Lung (tissue), 4 donors: Measurements from ENCODE around the gene SLC39A3. TPM values are rescaled to one million over a fixed set of nuclear protein-coding genes. Genes with fewer than 3 reads are reported as not detected.

Source experiments
- polyA plus RNA-seq, 2 donors: library from polyadenylated mRNA; stranded (reverse); fragments of 200-250 nt; gene quantifications; one replicate each; pipeline ENCODE4 v1.2.1, GENCODE V29; 2013
- total RNA-seq, 2 donors: library from RNA; depleted of rRNA in 1 of 2; stranded (reverse); fragments of >200 nt in 1 of 2; gene quantifications; one replicate each; pipeline ENCODE4 v1.2.1, GENCODE V29; 2014 to 2021
- donor health status: Bipolar disorder and iron deficiency.
- donor health status: healthy.
- donor health status: DM: yes; HTN: yes; CAD: no.

The SLC39A3 gene
- total and polyA plus RNA-seq, 4 donors = 17.7 to 51.2 (median 42.0) TPM

Other genes starting within 250 kb of the SLC39A3 start
- gene GNG7, start 37.3 kb downstream of the SLC39A3 start, total RNA-seq = 1 to 10 TPM; 2.4 to 4.5 TPM
- 1 to 10 TPM; 1.6 to 3.1 TPM for gene GNG7, start 37.3 kb downstream of the SLC39A3 start, polyA plus RNA-seq
- gene DIRAS1, start 18.6 kb downstream of the SLC39A3 start, total RNA-seq = 1 to 10 TPM in 1 of 2 donors, under 1 TPM in 1; 0.37 to 1.2 TPM
- under 1 TPM; 0.42 to 0.73 TPM for gene DIRAS1, start 18.6 kb downstream of the SLC39A3 start, polyA plus RNA-seq
- 10 to 100 TPM; 33.3 to 48.0 TPM for gene SGTA, start 43.3 kb upstream of the SLC39A3 start, total RNA-seq
- 10 to 100 TPM; 55.7 to 64.7 TPM for gene SGTA, start 43.3 kb upstream of the SLC39A3 start, polyA plus RNA-seq
- 10 to 100 TPM; 23.8 to 70.5 TPM for gene THOP1, start 45.5 kb upstream of the SLC39A3 start, total RNA-seq
- 10 to 100 TPM; 58.7 to 71.9 TPM for gene THOP1, start 45.5 kb upstream of the SLC39A3 start, polyA plus RNA-seq
- 1 to 10 TPM; 5.0 to 8.8 TPM for gene ZNF554, start 79.9 kb upstream of the SLC39A3 start, total RNA-seq
- gene ZNF554, start 79.9 kb upstream of the SLC39A3 start, polyA plus RNA-seq = 1 to 10 TPM; 1.1 to 3.1 TPM
- gene ZNF555, start 101.5 kb upstream of the SLC39A3 start, total RNA-seq = 1 to 10 TPM; 5.0 to 9.6 TPM
- 1 to 10 TPM; 1.6 to 2.1 TPM for gene ZNF555, start 101.5 kb upstream of the SLC39A3 start, polyA plus RNA-seq
- not detected for gene ZNF556, start 127.3 kb upstream of the SLC39A3 start, total RNA-seq
- under 1 TPM; 0.02 to 0.09 TPM for gene ZNF556, start 127.3 kb upstream of the SLC39A3 start, polyA plus RNA-seq
- 1 to 10 TPM; 4.3 to 4.6 TPM for gene ZNF57, start 160.9 kb upstream of the SLC39A3 start, total RNA-seq
- gene ZNF57, start 160.9 kb upstream of the SLC39A3 start, polyA plus RNA-seq = 1 to 10 TPM; 4.0 to 5.5 TPM
- 1 to 10 TPM; 3.3 to 6.7 TPM for gene ZNF77, start 205.0 kb upstream of the SLC39A3 start, total RNA-seq
- 1 to 10 TPM; 3.0 to 3.2 TPM for gene ZNF77, start 205.0 kb upstream of the SLC39A3 start, polyA plus RNA-seq
- gene TLE6, start 237.5 kb upstream of the SLC39A3 start, total RNA-seq = 1 to 10 TPM; 6.3 to 8.8 TPM
- 1 to 10 TPM; 6.1 to 8.0 TPM for gene TLE6, start 237.5 kb upstream of the SLC39A3 start, polyA plus RNA-seq